AG09309 (cell line): ENCODE measurements around the gene LHFPL2.
"Not testable (repeated sequence)": the region's sequence is repeated elsewhere in the genome, so short reads cannot be mapped to it uniquely, and the experiment has no call there.

ENCODE experiments used
- DNase-seq: peaks from one replicate; pipeline ENCODE4 v3.0.0-alpha.2; 2010; ENCODE audit warnings: low read depth
- H3K4me3 ChIP-seq: 2 replicates; pipeline ENCODE4 v1.5.1; 2011; ENCODE audit warnings: mild to moderate bottlenecking, low read depth, low read length, moderate library complexity; ENCODE audit not compliant: control insufficient read depth
- TF ChIP-seq, protein P1 (sequence below): IDR thresholded peaks from 2 replicates; pipeline ENCODE4 v1.5.1; 2011; ENCODE audit warnings: mild to moderate bottlenecking, low read depth, low read length, inconsistent platforms; ENCODE audit not compliant: insufficient read depth, control insufficient read depth; ENCODE audit errors: missing control alignments

LHFPL2 gene

DNA sequence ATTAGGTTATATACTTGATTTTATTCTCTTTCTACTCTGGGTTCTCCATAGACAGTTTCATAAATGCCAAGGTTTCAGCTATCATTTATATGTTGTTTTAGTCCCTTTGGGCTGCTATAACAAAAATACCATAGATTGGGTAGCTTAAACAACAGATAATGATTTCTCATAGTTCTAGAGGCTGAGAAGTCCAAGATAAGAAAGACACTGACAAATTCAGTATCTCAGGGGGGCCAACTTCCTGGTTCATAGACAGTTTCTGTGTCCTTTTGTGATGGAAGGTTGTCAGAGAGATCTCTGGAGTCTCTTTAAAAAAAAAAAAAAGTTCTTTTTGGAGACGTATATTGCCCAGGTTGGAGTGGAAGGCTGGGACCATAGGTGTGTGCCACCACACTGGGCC, 174.8 kb downstream of the LHFPL2 start:
- TF ChIP-seq, protein P1, sequence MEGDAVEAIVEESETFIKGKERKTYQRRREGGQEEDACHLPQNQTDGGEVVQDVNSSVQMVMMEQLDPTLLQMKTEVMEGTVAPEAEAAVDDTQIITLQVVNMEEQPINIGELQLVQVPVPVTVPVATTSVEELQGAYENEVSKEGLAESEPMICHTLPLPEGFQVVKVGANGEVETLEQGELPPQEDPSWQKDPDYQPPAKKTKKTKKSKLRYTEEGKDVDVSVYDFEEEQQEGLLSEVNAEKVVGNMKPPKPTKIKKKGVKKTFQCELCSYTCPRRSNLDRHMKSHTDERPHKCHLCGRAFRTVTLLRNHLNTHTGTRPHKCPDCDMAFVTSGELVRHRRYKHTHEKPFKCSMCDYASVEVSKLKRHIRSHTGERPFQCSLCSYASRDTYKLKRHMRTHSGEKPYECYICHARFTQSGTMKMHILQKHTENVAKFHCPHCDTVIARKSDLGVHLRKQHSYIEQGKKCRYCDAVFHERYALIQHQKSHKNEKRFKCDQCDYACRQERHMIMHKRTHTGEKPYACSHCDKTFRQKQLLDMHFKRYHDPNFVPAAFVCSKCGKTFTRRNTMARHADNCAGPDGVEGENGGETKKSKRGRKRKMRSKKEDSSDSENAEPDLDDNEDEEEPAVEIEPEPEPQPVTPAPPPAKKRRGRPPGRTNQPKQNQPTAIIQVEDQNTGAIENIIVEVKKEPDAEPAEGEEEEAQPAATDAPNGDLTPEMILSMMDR, result no peak
- DNase-seq, result no peak
- no peak overlapping the region for H3K4me3 ChIP-seq

DNA sequence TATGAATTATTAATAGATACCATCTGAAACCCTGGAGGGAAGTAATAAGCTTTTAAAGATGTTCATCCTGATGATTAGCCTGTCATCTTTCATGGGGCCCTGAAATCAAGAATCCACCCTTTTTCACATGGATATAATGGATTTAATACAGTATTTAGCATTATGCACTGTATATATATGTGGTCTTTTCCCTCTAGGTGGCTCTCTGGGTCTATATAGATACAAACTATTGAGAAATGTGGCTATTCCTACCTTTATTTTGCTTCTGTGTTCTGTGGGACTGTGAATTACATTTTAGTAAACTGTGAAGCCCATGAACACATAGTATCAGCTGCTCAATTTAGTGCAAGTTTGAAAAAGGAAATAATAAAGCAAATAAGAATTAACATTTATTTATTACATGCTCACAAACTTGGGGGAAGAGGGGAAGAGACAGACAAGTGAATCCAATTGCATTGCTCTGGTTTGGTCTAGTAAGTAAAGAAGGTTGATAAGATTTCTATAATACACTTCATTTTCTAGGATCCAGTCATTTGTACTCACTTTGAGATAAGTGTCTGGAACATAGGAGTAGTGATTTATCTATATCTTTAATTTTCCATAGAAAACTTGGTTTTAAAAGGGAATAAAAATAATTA, 176.0 kb downstream of the LHFPL2 start:
- TF ChIP-seq, protein P1, result peak; percentile 39
- no peak for DNase-seq
- no peak overlapping the region for H3K4me3 ChIP-seq

DNA sequence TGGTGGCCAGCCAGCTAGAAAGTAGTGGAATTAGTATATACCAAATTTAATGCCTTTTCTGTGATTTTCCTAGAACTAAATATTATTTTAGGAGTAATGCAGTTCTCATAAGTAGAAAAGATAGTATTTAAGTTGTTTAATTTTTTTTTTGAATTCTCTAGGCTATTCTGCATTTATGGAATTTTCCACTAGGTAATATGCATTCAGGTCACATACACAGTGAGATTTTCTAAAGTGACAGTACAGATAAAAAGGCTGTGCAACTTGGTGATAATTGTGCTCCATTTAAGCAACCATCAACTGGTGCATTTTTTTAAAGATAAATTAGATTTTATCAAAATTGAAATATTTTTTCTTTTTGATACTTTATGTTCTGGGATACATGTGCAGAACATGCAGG, 176.7 kb downstream of the LHFPL2 start:
- DNase-seq, result no peak
- TF ChIP-seq, protein P1, result no peak
- H3K4me3 ChIP-seq, result no peak overlapping the region

DNA sequence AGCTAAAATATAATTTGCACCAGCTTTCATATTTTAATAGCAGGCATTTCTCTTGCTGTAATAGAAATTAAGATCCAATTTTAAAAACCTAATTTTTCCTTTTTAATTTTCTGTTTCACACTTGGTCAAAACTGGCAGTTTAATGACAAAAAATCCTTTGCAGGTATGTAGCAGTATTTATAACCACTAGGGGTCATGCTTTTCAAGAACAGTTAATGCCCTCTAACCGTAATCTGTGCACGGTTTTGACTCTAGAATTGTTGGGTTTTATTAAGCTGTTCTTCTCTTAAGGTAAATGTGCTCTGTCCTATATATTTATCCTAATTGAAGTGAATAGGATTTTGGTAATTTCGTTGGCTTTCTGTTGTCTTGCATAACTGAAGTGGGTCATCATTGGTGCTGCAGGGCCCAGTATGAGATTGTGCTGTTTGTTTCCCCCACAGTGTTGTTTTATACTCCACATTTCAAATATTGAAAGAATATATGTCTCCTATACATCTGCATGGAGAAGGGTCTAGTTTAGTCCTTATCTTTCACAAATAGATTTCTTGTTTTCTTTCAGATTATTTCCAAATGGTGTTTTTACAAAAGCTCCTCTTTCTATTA, 180.7 kb downstream of the LHFPL2 start:
- TF ChIP-seq, protein P1, result peak; percentile 59
- DNase-seq, result peak; percentile 29
- H3K4me3 ChIP-seq, result no peak overlapping the region

DNA sequence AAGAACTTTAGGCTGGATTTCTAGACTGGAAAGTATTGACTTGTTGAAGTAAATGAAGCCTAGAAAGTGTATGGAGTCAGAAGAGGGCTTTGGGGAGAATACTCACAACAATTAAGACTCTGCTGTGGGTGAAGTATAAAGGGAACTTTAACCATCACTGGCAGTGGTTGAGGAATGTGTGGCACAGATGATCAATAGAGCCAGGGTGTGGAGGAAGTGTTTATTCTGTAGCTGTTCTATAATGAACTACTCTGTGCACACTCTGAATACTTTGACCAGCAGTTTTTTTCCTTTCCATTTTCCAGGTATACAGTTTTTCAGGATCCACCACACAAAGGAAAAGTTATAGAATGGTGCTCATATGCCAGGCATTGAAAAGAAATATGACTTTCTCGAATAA, 181.4 kb downstream of the LHFPL2 start:
- TF ChIP-seq, protein P1, result no peak
- no peak overlapping the region for H3K4me3 ChIP-seq
- DNase-seq, result no peak

DNA sequence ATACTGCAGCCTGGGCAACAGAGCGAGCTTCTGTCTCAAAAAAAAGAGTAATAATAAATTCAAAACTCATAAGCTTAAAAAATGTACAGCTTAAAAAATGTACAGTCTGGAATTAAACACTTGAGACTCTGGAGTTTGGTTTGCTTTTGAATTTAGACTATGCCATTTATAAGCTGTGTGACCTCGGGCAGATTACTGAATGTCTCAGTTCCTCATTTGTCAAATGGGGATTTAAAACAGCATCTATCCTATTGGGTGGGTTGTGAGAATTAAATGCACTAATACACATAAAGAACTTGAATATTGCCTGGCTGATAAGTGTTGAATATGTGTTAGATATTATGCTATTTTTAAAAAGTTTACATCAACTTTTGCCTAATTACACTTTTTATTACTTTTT, 189.7 kb downstream of the LHFPL2 start:
- no peak for DNase-seq
- no peak overlapping the region for H3K4me3 ChIP-seq
- TF ChIP-seq, protein P1, result no peak

DNA sequence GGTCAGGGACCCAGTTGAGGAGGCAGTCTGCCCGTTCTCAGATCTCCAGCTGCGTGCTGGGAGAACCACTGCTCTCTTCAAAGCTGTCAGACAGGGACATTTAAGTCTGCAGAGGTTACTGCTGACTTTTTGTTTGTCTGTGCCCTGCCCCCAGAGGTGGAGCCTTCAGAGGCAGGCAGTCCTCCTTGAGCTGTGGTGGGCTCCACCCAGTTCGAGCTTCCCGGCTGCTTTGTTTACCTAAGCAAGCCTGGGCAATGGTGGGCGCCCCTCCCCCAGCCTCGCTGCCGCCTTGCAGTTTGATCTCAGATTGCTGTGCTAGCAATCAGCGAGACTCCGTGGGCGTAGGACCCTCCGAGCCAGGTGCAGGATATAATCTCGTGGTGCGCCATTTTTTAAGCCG, 191.1 kb downstream of the LHFPL2 start:
- not testable (repeated sequence) for H3K4me3 ChIP-seq, DNase-seq
